Activated T-cell treated with anti-CD3 and anti-CD28 coated beads for 4 hours (primary cell): Measurements from ENCODE around the gene ADNP.

ENCODE experiments used
- DNase-seq: peaks from one replicate; pipeline ENCODE4 v3.0.0-alpha.2; 2020

ADNP gene

DNA sequence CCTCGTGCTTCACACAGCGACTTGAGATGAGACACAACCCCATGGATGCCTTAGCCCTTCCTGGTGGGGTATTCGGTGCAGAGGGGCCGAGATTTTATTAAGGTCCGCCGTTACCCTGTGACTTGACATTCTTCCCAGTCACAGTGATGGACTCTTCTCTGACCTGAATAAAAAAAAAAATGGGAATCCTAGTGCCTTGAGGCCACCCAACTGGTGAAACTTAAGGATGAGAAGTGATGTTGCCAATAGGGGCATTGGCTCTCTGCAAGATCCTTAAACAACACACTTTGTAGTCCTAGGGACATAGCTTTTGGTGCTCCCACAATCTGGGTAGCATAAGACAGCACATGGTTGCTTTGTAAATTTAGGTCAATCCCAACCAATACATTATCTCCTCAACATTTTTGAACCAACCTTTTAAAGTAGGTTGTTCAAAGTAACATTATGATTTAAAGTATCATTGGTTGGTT is 814 bp upstream of the ADNP start:
- no peak for DNase-seq

DNA sequence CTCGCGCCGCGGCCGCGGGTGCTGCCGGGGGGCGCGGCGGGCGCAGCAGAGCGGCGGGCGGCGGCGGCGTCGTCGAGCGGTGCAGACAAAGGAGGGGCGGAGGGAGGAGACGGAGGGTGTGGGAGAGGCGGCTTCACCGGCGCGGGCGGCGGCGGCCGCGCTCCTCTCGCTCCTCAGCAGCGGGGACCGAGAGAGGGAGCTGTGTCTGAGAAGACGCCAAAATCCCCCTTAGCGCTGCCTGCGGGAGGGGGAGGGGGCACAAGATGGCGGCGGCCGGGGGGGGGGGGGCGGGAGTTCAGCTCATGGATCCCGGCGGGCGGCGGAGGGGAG is 296 bp downstream of the ADNP start:
- no peak for DNase-seq

DNA sequence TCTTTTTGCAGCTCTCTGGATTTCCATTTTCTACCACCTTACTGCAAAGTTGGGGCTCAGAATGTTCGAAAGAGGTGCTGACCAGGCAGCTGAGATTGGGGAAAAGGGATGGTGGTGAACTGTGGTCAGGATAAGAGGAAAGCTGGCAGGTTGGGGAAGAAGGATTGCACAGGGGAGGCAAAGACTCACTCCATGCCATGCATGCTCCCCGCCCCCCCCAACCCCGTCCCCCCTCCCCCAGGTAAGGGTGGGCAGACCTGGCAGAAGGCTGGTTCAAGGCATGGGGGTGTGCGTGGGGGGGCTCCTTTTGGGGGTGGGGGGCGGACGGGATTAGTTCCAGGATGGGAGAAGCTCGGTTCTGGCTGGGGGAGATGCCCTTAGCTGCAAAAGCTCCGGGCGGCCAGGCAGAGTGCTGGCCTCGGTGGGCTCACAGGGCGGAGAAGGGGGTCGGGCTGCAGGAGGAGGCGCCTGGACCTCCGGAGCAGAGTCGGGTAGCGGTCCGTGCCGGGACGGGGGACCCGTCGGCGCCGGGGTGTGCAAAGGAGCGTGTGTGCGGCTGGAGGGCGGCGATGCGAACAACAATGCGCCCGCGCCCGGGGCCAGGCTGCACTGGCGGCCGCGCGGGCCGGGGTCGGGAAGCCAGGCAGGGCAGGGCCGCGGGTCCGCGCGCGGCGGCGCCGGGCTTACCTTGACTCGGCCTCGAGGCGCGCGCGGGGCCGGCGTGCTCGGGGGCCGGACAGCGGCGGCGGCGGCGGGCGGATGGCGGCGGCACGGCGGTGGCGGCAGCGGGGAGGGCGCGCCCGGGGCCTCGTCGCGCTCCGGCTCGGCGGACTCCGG is 880 bp downstream of the ADNP start:
- no peak for DNase-seq

DNA sequence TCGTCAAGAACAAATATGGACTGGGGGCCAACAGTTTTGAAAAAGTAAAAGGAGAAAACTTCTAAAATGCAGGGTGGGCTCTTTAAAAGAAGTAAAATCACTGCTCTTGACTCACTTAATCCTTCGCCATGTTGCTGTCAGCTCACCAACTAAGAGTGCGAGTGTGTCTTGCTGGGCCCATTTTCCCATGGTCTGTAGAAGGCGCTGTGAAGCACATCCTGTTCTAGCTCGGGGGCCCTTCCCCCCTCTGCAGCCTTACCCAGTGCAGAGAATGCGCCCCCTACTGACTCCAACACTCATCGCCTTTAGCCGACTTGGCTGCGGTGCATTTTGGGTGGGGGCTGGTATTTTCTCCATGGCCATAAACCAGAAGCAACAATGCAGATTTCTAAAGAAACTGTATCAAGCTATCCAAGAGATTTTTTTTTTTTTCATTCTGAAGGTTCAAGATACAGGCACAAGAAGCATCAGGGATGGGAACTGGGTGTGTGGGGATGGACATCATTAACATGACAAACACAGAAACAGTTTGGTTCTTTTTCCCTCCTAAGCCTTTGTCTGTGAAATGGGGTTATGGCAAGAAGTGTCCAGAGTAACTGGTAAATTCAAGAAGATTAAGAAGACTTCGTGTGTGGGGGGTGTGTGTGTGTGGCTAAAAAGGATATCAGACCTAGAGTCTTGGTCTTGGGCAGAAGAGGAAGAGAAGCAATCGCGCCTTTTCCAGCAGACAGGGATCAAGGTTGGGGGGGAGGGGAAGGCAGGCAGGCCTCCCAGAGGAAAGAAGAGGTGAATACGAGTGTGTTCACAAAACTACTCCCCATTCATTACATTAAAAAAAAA is 1.7 kb downstream of the ADNP start:
- peak; percentile 88 for DNase-seq

DNA sequence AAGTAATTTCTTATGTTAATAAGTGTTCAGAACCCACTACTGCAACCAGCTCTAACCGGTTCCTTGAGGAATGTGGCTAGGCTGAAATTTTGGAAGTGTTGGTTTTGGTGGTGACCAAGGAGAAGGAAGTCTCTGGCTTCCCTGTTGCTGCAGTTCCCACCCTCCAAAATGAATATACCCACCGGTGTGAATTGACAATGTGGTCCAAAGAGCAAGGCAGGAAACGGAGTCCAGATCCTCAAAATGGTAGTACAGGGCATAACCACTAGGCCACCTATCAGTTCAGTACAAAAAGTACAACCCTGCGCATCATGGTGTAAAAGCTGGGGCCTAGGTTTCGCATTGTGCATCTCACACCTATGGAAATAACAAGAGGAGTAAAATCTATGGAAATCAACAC is 2.8 kb downstream of the ADNP start:
- no peak for DNase-seq

DNA sequence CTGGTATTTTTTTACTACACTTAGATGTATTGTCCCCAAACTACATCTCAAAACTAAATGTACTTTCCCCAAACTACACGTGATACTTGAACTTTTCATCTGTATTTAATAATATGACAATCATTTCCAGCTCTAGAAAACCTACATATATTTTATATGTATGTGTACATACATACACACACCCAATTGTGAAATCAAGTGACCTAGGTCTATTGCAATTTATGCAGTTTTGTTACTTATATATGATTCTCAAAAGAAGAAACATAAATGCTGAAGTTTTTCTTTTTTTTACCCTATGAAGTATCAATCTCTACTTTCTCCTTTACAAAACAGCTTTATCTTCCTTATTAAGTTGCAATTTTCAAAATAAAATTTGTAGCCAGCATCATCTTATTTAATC is 4.7 kb downstream of the ADNP start:
- no peak for DNase-seq

DNA sequence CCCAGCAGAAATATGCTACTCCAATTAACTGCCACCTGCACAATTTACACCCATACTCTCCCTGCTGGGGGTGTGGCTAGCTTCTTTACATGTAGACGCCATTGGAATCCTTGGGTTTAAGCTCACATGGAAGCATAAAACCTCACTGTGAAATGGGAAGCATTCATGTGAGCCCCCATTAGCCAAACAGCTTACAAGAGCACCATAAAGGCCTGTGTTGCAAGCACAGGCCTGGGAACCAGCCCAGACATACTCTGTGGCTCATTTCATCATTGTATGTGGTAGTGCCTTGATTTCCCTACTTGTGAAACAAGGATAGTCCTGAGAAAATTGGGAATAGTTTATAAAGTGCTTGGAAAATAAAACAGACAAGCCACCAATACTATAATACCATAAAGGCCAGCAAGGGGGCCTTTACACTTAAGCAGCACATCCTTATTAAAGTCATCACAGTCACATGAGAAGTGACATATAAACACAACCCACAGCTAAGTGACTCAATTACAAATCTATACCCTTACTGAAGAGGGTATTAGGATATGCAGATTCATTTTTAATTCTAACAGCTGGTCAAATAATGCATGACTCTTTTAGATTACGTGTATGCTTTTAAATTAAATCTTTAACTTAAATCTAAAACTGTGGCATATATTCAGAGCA is 6.8 kb downstream of the ADNP start:
- DNase-seq, result no peak

DNA sequence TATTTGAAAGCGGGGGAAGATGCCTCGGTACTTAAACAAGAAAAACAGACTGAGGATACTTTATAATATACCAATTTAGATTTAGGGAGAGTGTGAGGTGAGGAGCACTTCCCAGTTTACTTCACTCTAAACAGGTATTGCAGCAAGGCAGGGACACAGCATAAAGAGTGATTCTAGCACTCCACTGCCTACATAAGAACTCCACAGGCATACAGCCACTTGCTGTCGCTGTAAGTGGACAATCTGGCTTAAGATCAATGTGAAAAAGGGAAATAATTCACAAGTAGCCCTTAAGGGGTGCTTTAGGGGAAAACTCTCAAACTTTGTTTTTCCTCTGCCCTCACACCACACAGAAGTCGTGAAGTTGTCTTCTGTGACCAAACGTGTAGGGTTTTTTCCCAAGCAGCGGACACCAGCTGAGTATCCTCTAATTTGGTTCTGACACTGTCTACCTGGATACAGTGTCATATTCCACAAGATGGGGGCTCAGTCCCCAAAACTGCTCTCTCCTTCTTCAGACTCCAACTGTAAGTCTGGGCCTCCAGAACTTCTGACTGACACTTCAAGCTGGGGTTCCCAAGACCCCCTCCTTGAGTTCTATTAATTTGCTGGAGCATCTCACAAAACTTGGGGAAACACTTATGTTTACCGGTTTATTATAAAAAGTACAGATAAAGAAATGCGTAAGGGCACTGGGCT is 9.3 kb downstream of the ADNP start:
- no peak for DNase-seq

DNA sequence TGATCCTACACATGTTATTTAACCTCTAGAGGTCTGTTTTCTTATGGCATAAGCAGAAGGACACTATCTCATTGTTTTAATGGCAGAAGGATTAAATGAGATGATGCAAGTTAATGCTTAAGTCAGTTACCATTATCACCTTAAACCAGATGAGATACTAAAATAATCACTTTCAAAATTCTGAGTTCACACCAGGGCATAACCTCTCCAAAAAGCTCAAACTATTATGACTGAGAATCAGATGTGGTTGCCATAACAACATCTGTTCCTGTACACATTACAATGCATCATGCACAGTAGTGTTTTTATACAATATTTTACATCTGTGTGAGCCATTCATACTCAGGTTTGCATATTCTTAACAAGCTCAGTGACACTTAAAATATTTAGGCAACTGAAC is 10.2 kb downstream of the ADNP start:
- no peak for DNase-seq

DNA sequence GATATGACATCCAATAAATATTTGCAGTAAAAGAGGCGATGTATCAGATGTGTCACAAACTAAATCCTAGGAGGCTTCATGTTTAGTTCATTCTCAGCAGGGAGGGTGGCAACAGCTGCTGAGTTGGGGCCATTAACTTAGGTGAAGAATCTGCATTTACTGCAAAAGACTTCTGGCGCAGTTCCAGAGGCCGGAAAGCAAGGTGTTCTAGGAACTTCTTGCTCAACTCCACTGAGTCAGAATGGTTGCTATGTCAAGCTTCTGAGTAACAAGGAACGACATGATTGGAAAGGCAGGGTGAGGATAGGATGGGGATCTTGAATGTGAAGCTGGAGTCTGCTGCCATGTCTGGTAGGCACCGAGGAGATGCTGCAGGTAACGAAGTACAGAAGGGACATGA is 11.7 kb downstream of the ADNP start:
- no peak for DNase-seq

DNA sequence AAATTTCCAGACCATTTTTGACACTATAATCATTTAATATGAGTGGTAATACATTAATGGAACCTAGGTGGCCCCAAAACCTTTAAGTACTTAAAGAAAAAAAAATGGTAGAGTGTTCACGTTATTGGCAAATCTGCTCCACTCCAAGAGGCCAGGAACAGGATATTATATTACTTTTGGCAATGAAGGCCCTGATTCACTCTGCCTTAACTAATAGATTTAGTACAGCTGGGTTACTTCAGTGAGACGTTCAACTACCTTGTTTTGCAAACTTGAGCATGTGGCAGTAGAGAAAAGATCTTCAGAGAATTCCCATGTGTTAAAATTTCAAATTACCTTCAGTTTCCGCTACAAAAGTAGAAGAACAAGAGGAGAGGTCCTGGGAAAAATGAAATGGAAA is 12.8 kb downstream of the ADNP start:
- no peak for DNase-seq

DNA sequence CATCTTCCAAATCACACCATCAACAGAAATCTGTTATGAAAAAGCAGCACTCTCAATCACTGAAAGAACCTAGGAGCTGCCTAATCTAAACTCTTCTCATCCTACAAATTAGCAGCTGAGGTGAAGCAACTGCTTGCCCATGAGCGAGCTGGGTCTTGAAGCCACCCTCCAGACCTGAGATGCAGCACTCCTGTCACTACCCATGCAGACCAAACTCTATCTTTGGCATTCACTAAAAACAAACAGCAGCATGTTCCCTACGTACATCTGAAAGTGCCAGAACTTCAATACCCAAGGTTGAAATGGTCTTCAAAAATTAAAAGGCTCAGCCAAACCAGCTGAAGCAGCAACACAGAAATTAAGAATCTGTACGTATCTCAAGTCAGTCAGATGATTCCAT is 14.3 kb downstream of the ADNP start:
- no peak for DNase-seq

DNA sequence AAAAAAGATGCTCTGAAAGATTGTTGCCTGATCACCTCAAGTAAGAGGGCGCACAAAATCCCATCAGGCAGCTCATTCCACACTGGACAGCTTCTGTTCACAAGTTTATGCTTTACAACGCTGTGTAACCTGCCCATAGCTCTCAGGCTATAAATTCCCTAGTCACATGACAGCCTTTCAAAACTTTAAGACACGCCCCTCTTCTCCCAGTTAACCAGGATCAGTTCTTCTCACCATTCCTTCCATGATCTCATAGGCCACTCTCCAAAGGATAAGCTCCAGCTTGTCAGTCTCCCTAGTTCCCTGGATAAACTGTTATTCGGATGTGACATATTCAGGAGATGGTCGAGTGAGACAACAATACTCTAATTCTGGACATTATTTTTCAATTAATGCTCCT is 15.0 kb downstream of the ADNP start:
- no peak for DNase-seq

DNA sequence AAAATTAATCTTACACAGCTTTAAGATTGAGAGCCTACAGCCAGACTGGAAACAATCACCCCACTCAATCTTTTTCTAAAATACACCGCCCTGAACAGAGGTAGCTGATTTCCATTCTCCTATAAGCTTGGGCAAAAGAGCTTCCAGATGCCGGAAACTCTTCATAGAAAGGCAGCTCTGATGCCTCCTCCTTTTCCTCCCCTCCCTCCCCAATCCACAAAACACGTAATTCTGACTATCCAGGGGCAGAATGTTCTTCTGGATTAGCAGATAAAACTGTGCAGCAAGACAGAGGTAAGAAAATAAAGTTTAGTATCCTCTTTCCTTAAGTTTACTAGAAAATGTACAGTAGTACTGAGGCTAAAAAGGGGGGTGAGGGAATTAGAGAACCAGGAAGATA is 15.8 kb downstream of the ADNP start:
- no peak for DNase-seq

DNA sequence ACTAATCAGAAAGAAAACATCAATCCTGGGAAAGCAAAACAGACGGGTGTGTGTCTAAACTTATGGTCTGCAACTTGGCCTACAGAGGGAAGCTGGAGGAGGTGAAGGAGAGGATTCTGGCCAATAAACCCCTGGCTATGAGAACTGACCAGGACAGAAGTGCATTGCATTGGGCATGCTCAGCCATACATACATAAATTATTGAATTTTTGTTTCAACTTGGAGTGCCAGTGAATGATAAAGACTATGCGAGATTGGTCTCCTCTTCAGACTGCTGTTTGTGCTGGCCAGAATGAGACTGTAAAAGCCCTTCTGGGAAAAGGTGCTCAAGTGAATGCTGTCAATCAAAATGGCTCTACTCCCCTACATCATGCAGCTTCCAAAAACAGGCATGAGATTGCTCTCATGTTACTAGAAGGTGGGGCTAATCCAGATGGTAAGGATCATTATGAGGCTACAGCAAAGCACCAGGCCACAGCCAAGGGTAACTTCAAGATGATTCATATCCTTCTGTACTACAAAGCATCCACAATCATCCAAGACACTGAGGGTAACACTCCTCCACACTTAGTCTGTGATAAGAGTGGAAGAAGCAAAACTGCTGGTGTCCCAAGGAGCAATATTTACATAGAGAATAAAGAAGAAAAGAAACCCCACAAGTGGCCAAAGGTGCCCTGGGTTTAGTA is 17.4 kb downstream of the ADNP start:
- no peak for DNase-seq

DNA sequence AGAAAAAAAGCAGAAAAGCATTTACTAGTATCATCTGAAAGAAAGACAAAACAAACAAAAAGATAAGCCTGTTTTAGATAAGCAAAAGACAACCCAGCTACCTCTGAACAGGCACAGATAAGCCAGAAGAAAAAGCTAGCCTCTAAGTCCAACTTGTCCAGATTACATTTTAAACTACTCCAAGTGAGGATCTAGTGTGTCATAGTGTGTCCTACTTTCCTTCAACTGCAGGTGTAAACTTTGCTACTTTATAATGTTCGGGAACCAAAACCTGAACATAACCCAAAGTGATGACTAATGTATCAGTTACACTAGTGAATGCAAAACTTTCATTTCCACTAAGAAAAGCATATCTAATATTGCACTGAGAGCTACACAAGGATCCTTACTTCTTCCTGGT is 19.5 kb downstream of the ADNP start:
- DNase-seq, result no peak

DNA sequence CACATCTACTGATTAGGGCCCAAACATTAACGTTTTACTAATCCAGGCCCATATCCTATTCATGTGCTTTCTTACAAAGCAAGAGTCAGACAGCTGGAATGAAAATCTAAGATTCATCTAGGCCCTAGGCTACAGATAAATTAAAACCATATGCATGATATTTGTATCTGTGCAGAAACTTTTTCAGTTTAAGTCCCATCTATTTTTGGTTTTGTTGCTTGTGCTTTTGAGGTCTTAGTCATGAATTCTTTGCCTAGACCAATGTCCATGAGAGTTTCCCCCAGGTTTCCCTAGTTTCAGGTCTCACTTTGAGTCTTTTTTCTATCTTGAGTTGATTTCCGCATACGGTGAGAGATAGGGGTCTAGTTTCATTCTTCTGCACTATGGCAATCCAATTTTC is 20.2 kb downstream of the ADNP start:
- no peak for DNase-seq

DNA sequence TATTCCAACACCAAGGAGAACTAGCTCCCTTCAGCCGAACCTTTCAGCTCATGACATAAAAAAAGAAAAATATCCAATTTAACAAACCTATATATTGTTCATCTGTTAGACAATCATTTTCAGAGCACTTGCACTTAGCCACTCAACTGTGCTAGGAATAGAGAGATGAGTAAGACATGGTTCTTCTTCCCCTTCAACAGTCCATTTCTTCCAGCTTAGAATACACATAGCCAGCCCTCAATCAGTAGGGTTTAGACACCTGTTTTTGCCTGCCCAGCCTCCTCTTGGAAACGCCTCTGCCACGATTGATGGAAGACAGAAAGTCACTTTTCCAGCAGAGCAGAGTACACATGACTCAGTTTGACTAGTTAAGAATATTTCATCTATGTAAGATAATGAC is 21.8 kb downstream of the ADNP start:
- DNase-seq, result no peak

DNA sequence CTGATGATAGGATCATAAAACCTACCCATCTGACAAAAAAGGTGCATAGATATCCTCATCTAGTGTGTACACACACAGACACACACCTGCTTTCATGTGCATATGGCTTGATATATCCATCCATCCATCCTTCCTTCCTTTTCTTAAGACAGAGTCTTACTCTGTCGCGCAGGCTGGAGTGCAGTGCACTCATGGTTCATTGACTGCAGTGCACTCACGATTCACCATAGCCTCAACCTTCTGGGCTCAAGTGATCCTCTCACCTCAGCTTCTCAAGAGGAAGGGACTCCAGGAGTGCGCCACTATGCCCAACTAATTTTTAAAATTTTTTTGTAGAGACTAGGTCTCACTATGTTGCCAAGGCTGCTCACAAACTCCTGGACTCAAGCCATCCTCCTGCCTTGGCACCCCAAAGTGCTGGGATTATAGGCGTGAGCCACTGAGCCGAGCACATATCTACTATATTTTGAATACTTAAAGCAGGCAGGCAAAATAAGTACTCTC is 27.1 kb downstream of the ADNP start:
- DNase-seq, result no peak

DNA sequence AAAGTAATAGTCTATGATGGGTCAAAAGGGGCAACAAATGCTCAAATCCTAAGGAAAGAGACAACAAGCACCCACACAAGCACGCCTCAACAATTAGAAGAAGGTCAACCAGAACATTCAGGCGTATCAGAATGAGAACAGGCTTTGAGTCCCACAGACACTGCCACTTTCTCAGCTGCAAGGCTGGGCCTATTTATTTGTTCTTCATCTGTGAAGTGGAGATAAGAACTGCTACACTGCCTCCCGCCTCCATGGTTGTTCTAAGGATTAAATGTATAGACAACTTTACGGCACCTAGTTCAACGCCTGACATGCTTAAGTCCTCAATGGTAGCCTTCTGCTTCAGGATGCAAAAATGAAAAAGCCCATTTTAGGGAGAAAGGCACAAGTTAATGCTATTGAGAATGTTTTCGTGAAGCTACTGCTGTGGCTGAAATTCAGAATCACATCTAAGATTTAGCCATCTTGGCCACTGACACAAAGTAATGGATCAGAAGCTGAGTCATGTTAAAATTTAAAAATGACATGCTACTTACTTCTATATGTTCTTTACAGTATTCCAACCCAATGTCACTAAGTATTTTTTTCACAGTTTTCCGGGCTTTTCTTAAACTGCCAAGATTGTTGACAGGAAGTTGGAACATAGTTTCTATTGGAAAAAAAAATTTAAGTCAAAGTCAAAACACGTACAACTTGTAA is 27.7 kb downstream of the ADNP start:
- DNase-seq, result no peak

DNA sequence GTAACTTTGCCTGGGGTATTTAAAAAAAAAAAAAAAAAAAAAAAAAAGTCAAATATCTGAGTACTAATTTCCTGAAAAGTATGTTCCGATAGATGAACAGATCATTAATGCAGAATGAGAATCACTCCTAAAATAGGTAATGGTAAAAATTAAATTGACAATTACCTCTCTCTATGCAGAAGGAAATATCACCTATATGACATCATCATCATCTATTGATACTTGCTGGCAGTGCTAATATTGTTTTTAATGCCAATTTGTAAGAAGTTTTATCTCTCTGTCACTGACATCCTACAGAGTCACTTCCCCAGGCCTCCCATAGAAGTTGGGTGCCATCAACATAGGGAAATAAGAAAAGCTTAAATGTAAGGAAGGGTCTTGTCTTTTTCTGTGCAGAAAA is 29.9 kb downstream of the ADNP start:
- DNase-seq, result no peak

DNA sequence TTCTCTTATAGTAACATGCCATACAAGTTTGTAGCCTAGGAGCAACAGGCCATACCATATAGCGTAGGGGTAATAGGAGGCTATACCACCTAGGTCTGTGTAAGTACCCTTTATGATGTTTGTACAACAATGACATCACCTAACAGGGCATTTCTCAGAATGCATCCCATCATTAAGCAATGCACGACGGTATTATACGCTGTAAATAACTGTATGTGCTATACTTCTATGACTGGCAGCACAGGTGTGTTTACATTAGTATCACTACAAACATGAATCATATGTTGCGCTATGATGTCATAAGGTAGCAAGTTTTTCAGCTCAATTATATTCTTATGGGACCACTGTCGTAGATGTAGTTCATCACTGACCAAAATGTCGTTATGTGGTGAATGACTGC is 31.0 kb downstream of the ADNP start:
- DNase-seq, result no peak
